H1 (cell line): ENCODE results near the gene BCKDHA. TPM values are rescaled to one million over a fixed set of nuclear protein-coding genes. Genes with fewer than 3 reads are reported as not detected.

Experiments
- CTCF ChIA-PET: fragments of 300-600 bp; sonication (Branson Sonifier 250); formaldehyde crosslinking; loops from one replicate; lab custom pipeline; 2021; ENCODE audit not compliant: partially characterized antibody; lab: Charles Lee
- POLR2A ChIA-PET: fragments of 300-600 bp; sonication (Branson Sonifier 250); formaldehyde crosslinking; loops from one replicate; lab custom pipeline; 2021; ENCODE audit warnings: inconsistent platforms; ENCODE audit not compliant: partially characterized antibody; lab: Charles Lee
- DNase-seq, 2 experiments: peaks; one replicate each; pipeline versions ENCODE4 v3.0.0 to v3.0.0-alpha.2; 2010 to 2022; ENCODE audit warnings: low spot score in 2 of 2, low read depth in 1 of 2, mixed read lengths in 1 of 2
- FAIRE-seq: peaks from 2 replicates; lab custom pipeline; 2011; peaks lifted over from hg19 to GRCh38; lab: Jason Lieb, UNC
- H2AFZ ChIP-seq: 2 replicates; pipeline ENCODE4 v1.8.1; 2012; ENCODE audit warnings: low read length, inconsistent platforms
- H2AK5ac ChIP-seq: 2 replicates; pipeline ENCODE4 v1.6.1; 2013; ENCODE audit warnings: low read depth, low read length
- H2BK120ac ChIP-seq: replicated peaks from 2 replicates; pipeline ENCODE3; 2013; ENCODE audit warnings: low read depth, low read length, inconsistent platforms
- H2BK12ac ChIP-seq: 2 replicates; pipeline ENCODE4 v1.6.1; 2013; ENCODE audit warnings: low read depth, low read length
- H2BK15ac ChIP-seq: 2 replicates; pipeline ENCODE4 v1.6.1; 2013; ENCODE audit warnings: low read length
- H2BK20ac ChIP-seq: 2 replicates; pipeline ENCODE4 v1.6.1; 2013; ENCODE audit warnings: low read length
- H2BK5ac ChIP-seq: 2 replicates; pipeline ENCODE4 v1.6.1; 2013; ENCODE audit warnings: low read depth, low read length
- H3K14ac ChIP-seq: 2 replicates; pipeline ENCODE4 v1.6.1; 2013; ENCODE audit warnings: inconsistent platforms; ENCODE audit not compliant: insufficient read length
- H3K18ac ChIP-seq: 2 replicates; pipeline ENCODE4 v1.6.1; 2013; ENCODE audit warnings: low read length; ENCODE audit errors: extremely low read depth
- H3K23ac ChIP-seq: 2 replicates; pipeline ENCODE4 v1.6.1; 2013; ENCODE audit warnings: inconsistent platforms; ENCODE audit not compliant: insufficient read length
- H3K23me2 ChIP-seq: 2 replicates; pipeline ENCODE4 v1.6.1; 2013; ENCODE audit warnings: low read depth, low read length
- H3K27ac ChIP-seq: 2 replicates; pipeline ENCODE4 v1.6.1; 2011; ENCODE audit warnings: low read depth, low read length, inconsistent platforms
- H3K27me3 ChIP-seq, 4 experiments: replicated peaks in 1 of 4; 1 replicate in 1 of 4; 2 replicates in 3 of 4; pipeline versions ENCODE4 v1.6.1 to v1.8.1; 2011 to 2013; ENCODE audit warnings: low read length in 3 of 4, mild to moderate bottlenecking in 3 of 4, inconsistent platforms in 2 of 4, mixed read lengths in 2 of 4, moderate library complexity in 1 of 4; ENCODE audit not compliant: control insufficient read depth in 3 of 4, insufficient read depth in 3 of 4; ENCODE audit errors: extremely low read depth in 1 of 4
- H3K36me3 ChIP-seq, 4 experiments: 2 replicates each; pipeline versions ENCODE4 v1.6.1 to v1.8.1; 2011 to 2013; ENCODE audit warnings: mild to moderate bottlenecking in 4 of 4, low read length in 3 of 4, moderate library complexity in 2 of 4, control low read depth in 1 of 4, inconsistent platforms in 1 of 4; ENCODE audit not compliant: insufficient read depth in 4 of 4, control insufficient read depth in 2 of 4
- H3K4ac ChIP-seq: replicated peaks from 2 replicates; pipeline ENCODE3; 2013; ENCODE audit warnings: low read length, low read depth, mixed read lengths, inconsistent platforms; ENCODE audit not compliant: insufficient read length
- H3K4me1 ChIP-seq, 4 experiments: replicated peaks in 1 of 4; 1 replicate in 1 of 4; 2 replicates in 3 of 4; pipeline versions ENCODE4 v1.6.1 to v1.8.1; 2011 to 2013; ENCODE audit warnings: low read length in 3 of 4, inconsistent platforms in 2 of 4, mixed read lengths in 1 of 4; ENCODE audit not compliant: insufficient read depth in 4 of 4, control insufficient read depth in 3 of 4
- H3K4me2 ChIP-seq, 2 experiments: 2 replicates each; pipeline versions ENCODE4 v1.6.1 to v1.8.1; 2011 to 2013; ENCODE audit warnings: low read depth in 2 of 2, low read length in 2 of 2, control low read depth in 1 of 2, inconsistent platforms in 1 of 2, mild to moderate bottlenecking in 1 of 2; ENCODE audit not compliant: insufficient read depth in 1 of 2
- H3K4me3 ChIP-seq, 4 experiments: fragments of 200-600, 300-600 bp in 1 of 4; sonication (generic), shearing (Covaris generic), sonication (Bioruptor Twin) in 1 of 4; 2 replicates each; pipeline versions ENCODE4 v1.5.1 to v1.8.1; 2011 to 2016; ENCODE audit warnings: low read length in 4 of 4, low read depth in 3 of 4, control low read depth in 2 of 4, inconsistent platforms in 2 of 4, mild to moderate bottlenecking in 2 of 4, mixed read lengths in 1 of 4, moderate library complexity in 1 of 4; ENCODE audit not compliant: insufficient read depth in 2 of 4; ENCODE audit errors: extremely low read depth in 1 of 4
- H3K56ac ChIP-seq: replicated peaks from 2 replicates; pipeline ENCODE3; 2013; ENCODE audit warnings: low read depth, mild to moderate bottlenecking, mixed read lengths, low read length, inconsistent platforms; ENCODE audit not compliant: insufficient read length
- H3K79me1 ChIP-seq: 2 replicates; pipeline ENCODE4 v1.6.1; 2013; ENCODE audit warnings: low read depth, low read length, control low read depth
- H3K79me2 ChIP-seq, 2 experiments: 2 replicates each; pipeline versions ENCODE4 v1.6.1 to v1.8.1; 2012 to 2013; ENCODE audit warnings: low read length in 2 of 2, mild to moderate bottlenecking in 2 of 2, inconsistent platforms in 1 of 2; ENCODE audit not compliant: insufficient read depth in 2 of 2, control insufficient read depth in 1 of 2
- H3K9ac ChIP-seq, 4 experiments: replicated peaks in 1 of 4; 1 replicate in 1 of 4; 2 replicates in 3 of 4; pipeline versions ENCODE4 v1.6.1 to v1.8.1; 2011 to 2013; ENCODE audit warnings: low read depth in 3 of 4, low read length in 3 of 4, control low read depth in 2 of 4, mild to moderate bottlenecking in 2 of 4, moderate library complexity in 2 of 4, inconsistent platforms in 1 of 4; ENCODE audit errors: extremely low read depth in 1 of 4
- H3K9me3 ChIP-seq, 2 experiments: 2 replicates each; pipeline versions ENCODE4 v1.6.1 to v1.8.1; 2012 to 2013; ENCODE audit warnings: mild to moderate bottlenecking in 2 of 2, moderate library complexity in 2 of 2, control low read depth in 1 of 2, inconsistent platforms in 1 of 2, low read depth in 1 of 2, low read length in 1 of 2, mixed read lengths in 1 of 2; ENCODE audit not compliant: insufficient read depth in 2 of 2
- H4K20me1 ChIP-seq, 2 experiments: replicated peaks in 1 of 2; 2 replicates each; pipeline versions ENCODE3 to v1.8.1; 2011 to 2013; ENCODE audit warnings: inconsistent platforms in 2 of 2, low read length in 2 of 2, mild to moderate bottlenecking in 1 of 2; ENCODE audit not compliant: insufficient read depth in 2 of 2, control insufficient read depth in 1 of 2
- H4K5ac ChIP-seq: 2 replicates; pipeline ENCODE4 v1.6.1; 2013; ENCODE audit warnings: low read length, low read depth, mixed read lengths, inconsistent platforms; ENCODE audit not compliant: insufficient read length
- H4K8ac ChIP-seq: 2 replicates; pipeline ENCODE4 v1.8.0; 2013; ENCODE audit warnings: mild to moderate bottlenecking, moderate library complexity, low read length, inconsistent platforms; ENCODE audit not compliant: insufficient read depth; ENCODE audit errors: extremely low read depth
- H4K91ac ChIP-seq: replicated peaks from 2 replicates; pipeline ENCODE3; 2013; ENCODE audit warnings: low read length, mixed read lengths, inconsistent platforms; ENCODE audit not compliant: insufficient read length
- ATF3 ChIP-seq: IDR thresholded peaks from 2 replicates; pipeline ENCODE4 v1.6.1; 2011; ENCODE audit warnings: low read depth, mild to moderate bottlenecking, low read length; ENCODE audit not compliant: insufficient read depth
- BRCA1 ChIP-seq: IDR thresholded peaks from 2 replicates; pipeline ENCODE4 v1.6.1; 2012; ENCODE audit warnings: low read depth, low read length, improper control_type of control experiment
- CTBP2 ChIP-seq: IDR thresholded peaks from 2 replicates; pipeline ENCODE4 v1.7.0; 2011; ENCODE audit warnings: borderline replicate concordance, mild to moderate bottlenecking, moderate library complexity, mixed read lengths, low read length; ENCODE audit not compliant: insufficient read depth, insufficient read length
- EZH2 ChIP-seq: fragments of 200-600 bp; sonication (generic); IDR thresholded peaks from 2 replicates; pipeline ENCODE4 v1.7.1; 2012; ENCODE audit warnings: low read depth, mild to moderate bottlenecking, moderate library complexity, low read length, inconsistent platforms; ENCODE audit not compliant: severe bottlenecking
- FOSL1 ChIP-seq: IDR thresholded peaks from 2 replicates; pipeline ENCODE4 v1.6.1; 2011; ENCODE audit warnings: mild to moderate bottlenecking, low read depth, low read length, moderate library complexity; ENCODE audit not compliant: insufficient read depth
- NRF1 ChIP-seq: IDR thresholded peaks from 2 replicates; pipeline ENCODE4 v1.6.1; 2011; ENCODE audit warnings: mild to moderate bottlenecking, low read depth, low read length, improper control_type of control experiment
- RXRA ChIP-seq: IDR thresholded peaks from 2 replicates; pipeline ENCODE4 v1.6.1; 2011; ENCODE audit warnings: low read depth, mild to moderate bottlenecking, low read length, moderate library complexity; ENCODE audit not compliant: insufficient read depth
- SAP30 ChIP-seq: fragments of 300-600 bp; sonication (generic); IDR thresholded peaks from 2 replicates; pipeline ENCODE4 v1.7.1; 2012; ENCODE audit warnings: low read length, moderate library complexity, mild to moderate bottlenecking, inconsistent platforms; ENCODE audit not compliant: insufficient read depth, insufficient replicate concordance
- SP1 ChIP-seq: IDR thresholded peaks from 2 replicates; pipeline ENCODE4 v1.6.1; 2011; ENCODE audit warnings: low read depth, low read length
- SUZ12 ChIP-seq: fragments of 200-600 bp; sonication (generic); IDR thresholded peaks from 2 replicates; pipeline ENCODE4 v1.6.1; 2012; ENCODE audit warnings: mild to moderate bottlenecking, inconsistent platforms, low read length, moderate library complexity, mixed read lengths
- TBP ChIP-seq: IDR thresholded peaks from 2 replicates; pipeline ENCODE4 v1.6.1; 2011; ENCODE audit warnings: low read depth, low read length, improper control_type of control experiment
- TEAD4 ChIP-seq: IDR thresholded peaks from 2 replicates; pipeline ENCODE4 v1.6.1; 2012; ENCODE audit warnings: low read depth, low read length, inconsistent platforms, mixed read lengths
- WGBS, 2 experiments: shearing (Covaris generic) in 1 of 2; methylation state at CpG; one replicate each; pipeline versions ENCODE4 v1.1.6 to v1.1.7; 2013 to 2015; ENCODE audit warnings: low lambda C conversion rate in 2 of 2, mixed read lengths in 2 of 2, inconsistent platforms in 1 of 2, low coverage in 1 of 2, missing lambda C conversion rate in 1 of 2; ENCODE audit not compliant: insufficient replicate concordance in 2 of 2, insufficient coverage in 1 of 2, insufficient read length in 1 of 2; ENCODE audit errors: extremely low coverage in 1 of 2, missing lambda C conversion rate in 1 of 2; 5-methylcytosine and 5-hydroxymethylcytosine counted together
- polyA plus RNA-seq, 7 experiments: library from polyadenylated mRNA; depleted of rRNA in 3 of 7; stranded (reverse) in 5 of 7; unstranded in 2 of 7; fragments of >200 nt in 5 of 7; fragments of 200-250 nt in 2 of 7; gene quantifications; 1 replicate in 5 of 7; 2 replicates in 1 of 7; 4 replicates in 1 of 7; pipeline versions ENCODE4 v1.2.1 to v1.2.3, GENCODE V29; 2011 to 2013; ENCODE audit warnings: missing spikeins in 2 of 7, mixed read lengths in 2 of 7
- total RNA-seq: library from RNA; stranded (reverse); fragmentation: NEBNext Ultra II Directional; extraction: Animal tissue kit (Norgen Biotek cat#: 25700); gene quantifications from 2 replicates; pipeline ENCODE4 v1.2.1, GENCODE V29; 2021

Gene BCKDHA
- total and polyA plus RNA-seq, 2 of the 8 experiments (the other 6 are each of a cell fraction or from before 2014, with no cell fraction given) = 14.2 to 69.6 TPM

- Histone ChIP-seq H2BK15ac (no peak overlapping the region), H4K8ac (no peak overlapping the region), H3K27ac (no peak overlapping the region), H3K9me3 (peaks cover 11 to 22% of the 10 kb centered on the region in 2 experiments; a peak in 3 of 4 replicates), H4K91ac (no peak overlapping the region), H2BK120ac (no peak overlapping the region), H2AFZ (no peak overlapping the region), H3K27me3 (no peaks in the 10 kb centered on the region), H3K36me3 (no peaks in the 10 kb centered on the region), H3K4me2 (no peak overlapping the region), H2BK20ac (no peak overlapping the region), H2AK5ac (no peak overlapping the region), H3K23ac (no peak overlapping the region), H3K4me1 (no peaks in the 10 kb centered on the region), H3K18ac (no peak overlapping the region), H3K23me2 (no peaks in the 10 kb centered on the region), H3K79me2 (no peaks in the 10 kb centered on the region), H3K4me3 (no peak overlapping the region), H3K14ac (no peak overlapping the region), H3K79me1 (no peaks in the 10 kb centered on the region), H2BK5ac (no peak overlapping the region), H3K9ac (no peak overlapping the region), H4K5ac (no peak overlapping the region), H3K4ac (no peak overlapping the region), H2BK12ac (no peak overlapping the region), H3K56ac (no peak overlapping the region), H4K20me1 (no peaks in the 10 kb centered on the region)
- FAIRE-seq (no peak), DNase-seq (no peak)
- ChIA-PET POLR2A (no interaction called here), CTCF (interaction anchor here (0.8 to 2.3 kb wide), 4 partner anchors 107 to 329 kb away, joined by 3 to 10 read pairs (median 6); no protein-coding TSS in a partner anchor)
- 80% methylated on average over 7 of the region's 7 CpGs; no CpG with 5 or more reads in 1 of the 2 experiments for WGBS, 2 experiments
- TF ChIP-seq BRCA1 (no peak), SP1 (no peak), ATF3 (no peak), FOSL1 (no peak), SAP30 (no peak), CTBP2 (no peak), RXRA (no peak), TEAD4 (no peak), SUZ12 (no peak), NRF1 (no peak), EZH2 (no peak), TBP (no peak)
Observed at GRCh38 chr19:41456342-41456918, 58.8 kb downstream of the BCKDHA start.
